GM18511 (cell line): ENCODE data around the gene CD300A.
A peak's percentile ranks its signal among the peaks of the same experiment; 100 is the strongest.
"Not testable (repeated sequence)": the region's sequence is repeated elsewhere in the genome, so short reads cannot be mapped to it uniquely, and the experiment has no call there.

ENCODE experiments used
- ATAC-seq: cut with Tn5 transposase; IDR thresholded peaks from one replicate; pipeline ENCODE4 v1.9.1; 2021; ENCODE audit warnings: mild to moderate bottlenecking, moderate library complexity; ENCODE audit not compliant: unreplicated experiment

The CD300A gene

DNA sequence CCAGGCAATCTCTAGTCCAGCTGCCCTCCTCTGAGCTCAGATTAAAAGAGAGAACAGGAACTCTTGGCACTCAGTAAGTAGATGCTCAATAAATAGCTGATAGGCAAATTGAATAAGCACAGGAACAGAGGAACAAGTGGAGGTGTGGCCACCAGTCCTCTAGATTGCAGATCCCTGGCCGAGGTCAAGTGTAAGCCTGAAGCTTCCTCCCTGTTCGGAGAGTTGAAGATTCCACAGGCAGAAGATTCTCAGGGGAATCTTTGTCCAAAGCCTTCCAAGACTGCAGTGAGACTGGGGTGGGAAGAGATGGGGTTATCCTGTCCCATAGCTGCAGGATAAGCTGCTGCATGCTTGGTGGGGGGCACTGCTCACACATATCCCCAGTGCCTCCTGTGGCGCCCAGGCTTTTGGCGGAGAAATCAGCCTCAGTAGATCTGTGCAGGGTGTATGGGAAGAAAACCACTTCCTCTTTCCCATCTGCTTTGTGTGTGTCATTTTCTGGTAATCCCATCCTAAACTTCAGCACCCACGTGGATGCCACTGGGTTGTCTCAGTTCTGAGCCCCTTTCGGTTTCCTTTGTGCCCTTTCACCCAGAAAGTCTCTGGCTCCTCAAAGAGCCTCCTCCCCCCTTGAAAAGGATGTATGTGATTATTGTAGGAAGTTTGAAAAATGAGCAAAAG is 12.1 kb downstream of the CD300A start:
- ATAC-seq, result no peak

DNA sequence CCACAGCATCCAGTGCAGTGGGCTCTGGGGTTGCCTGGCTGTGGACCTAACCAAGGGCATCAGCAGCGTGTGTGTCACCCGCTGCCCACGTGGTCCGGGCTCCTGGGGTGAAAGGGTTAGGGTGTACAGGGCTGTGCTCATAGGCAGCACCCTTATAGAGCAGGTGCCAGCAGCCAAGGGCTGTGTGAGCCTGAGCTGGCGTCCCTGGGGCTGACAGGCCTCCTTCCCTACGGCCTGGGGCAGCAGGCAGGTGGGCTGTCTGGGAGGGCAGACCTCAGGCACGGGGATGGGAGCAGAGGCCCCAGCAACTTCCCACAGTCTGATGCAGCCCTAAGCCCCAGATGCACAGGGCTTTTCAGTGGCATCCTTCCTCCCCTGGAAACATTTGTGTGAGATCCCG is 13.9 kb downstream of the CD300A start:
- no peak for ATAC-seq

DNA sequence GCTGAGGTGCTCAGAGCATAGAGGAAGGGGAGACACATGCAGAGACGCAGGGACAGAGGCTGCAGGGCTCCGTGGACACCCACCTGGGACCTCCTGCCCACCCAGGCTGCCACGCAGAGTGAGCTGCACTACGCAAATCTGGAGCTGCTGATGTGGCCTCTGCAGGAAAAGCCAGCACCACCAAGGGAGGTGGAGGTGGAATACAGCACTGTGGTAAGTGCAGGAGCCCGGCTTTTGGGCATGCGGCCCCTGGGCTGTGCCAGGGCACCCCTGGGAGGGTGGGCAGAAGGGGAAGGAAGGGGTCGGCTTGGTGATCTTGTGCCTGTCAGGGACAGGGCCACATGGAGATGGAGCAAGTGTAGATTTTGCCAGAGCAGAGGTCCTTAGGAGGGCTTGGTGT is 15.2 kb downstream of the CD300A start:
- ATAC-seq, result no peak

DNA sequence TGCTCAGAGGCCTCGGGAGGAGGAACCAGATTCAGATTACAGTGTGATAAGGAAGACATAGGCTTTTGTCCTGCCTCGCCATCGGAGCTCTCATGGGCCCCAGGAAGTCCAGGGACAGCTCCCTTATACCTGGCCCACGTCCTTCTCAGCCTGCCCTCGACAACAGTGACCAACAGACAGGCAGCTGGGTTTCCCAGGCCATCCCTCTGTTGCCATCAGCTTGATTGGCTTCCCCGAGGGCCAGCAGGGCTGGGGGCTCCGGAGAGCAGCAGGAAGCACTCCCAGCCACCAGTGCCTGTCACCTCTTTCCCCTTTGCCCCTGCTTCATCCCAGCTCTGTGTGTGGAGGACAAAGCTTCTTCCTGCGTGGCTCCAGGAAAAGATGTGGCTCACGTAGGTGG is 17.6 kb downstream of the CD300A start:
- no peak for ATAC-seq

DNA sequence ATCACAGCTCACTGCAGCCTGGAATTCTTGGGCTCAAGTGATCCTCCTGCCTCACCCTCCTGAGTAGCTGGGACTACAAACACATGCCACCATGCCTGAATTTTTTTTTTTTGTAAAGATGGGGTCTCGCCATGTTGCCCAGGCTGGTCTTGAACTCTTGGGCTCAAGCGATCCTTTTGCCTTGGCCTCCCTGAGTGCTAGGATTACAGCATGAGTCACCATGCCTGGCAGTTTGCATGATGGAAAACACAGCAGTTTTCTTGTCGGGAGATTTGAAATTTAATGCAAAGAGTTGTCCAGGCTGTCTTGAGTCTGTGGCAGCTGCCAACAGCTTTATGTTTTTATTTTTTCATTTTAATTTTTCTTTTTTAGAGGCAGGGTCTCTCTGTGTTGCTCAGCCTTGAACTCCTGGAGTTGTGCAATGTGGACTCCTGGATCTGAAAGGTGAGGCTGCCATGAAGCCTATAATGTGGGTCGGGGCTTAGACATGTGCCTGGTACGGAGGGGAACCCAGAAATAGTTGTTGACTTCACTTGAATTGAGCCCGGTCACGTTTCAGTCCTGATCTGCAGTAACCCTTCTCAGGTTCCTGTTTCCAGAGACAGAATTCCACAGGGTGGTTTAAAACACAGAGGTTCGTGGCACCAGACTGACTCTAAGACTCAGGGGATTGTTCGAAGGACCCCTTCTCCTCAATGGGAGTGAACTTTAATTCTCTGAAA is 18.7 kb downstream of the CD300A start:
- no peak for ATAC-seq

DNA sequence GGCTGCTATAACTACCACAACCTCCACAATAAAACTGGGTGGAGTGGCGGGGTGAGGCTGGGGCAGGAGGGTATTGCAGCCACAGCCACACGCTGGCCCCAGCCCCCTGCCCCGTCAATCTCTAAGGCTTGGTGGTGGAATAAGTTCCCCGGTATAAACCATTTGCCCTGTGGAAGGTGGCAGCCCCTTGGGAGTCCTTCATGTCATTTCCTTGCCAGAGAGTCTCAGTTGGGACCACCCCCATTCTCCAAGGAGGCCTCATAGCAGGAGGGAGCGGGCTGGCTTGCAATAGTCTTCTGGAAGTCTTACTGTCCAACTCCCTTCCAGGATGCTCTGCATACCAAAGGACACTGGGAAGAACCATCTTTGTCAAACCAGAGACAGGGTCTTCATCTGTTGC is 19.4 kb downstream of the CD300A start:
- no peak for ATAC-seq

DNA sequence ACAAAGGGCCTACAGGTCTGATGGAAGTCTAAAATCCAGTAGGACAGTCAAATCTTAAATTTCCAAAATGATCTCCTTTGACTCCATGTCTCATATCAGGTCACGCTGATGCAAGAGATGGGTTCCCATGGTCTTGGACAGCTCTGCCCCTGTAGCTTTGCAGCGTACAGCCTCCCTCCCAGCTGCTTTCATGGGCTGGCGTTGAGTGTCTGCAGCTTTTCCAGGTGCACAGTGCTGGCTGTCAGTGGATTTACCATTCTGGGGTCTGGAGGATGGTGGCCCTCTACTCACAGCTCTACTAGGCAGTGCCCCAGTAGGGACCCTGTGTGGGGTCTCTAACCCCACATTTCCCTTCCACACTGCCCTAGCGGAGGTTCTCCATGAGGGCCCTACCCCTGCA is 21.8 kb downstream of the CD300A start:
- ATAC-seq, result not testable (repeated sequence)

DNA sequence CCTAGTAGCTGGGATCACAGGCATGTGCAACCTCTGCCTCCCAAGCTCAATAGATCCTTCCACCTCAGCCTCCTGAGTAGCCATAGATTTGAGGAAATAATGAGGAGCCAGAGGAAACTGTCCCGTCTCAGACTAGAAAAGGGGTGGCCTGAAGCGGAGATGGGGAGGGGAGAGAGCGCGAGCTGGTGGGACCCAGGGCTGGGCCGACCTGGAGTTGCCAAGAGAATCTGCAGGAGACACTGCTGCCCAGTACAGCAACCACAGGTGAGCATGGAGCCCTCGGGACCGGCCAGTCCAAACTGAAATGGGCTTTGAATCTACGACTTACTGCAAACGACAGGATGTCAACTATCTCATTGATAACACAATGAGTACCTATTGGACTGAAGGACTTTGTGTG is 24.3 kb downstream of the CD300A start:
- ATAC-seq, result no peak

DNA sequence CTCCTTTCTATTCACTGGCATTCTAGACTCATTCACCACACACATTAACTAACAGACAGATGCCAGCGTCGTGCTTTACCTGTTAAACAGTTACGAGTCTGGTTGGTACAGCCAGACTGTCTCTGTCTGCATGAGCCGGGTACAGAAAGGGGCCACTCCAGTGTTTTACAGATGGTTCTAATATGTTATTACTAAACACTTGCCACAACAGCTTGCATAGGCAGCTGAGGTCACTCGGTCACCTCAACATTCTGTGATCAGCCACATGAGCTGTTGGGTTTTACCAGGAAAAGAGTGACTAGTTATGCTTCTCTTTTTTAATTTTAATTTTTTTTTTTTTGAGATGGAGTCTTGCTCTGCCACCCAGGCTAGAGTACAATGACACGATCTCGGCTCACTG is 25.2 kb downstream of the CD300A start:
- no peak for ATAC-seq

DNA sequence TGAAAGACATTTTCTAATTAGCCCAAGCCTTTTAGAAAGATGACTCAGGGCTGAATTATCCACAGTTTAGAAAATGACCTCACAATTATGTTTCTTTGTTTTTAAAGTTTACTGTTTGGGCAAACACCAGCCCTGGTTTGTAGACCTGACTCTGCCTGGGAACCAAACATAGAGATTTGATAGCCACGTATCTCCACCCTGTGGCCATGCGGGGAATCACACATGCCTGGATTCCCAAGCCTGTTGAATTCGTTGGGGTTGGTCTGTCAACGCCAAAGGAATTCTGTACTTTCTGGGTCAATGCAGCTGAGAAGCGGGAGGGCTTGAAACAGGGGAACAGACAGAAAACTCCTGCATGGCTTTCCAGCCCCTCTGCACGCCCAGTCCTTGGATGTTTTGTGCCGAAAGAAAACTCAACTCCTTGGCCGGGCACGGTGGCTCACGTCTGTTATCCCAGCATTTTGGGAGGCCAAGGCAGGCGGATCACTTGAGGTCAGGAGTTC is 26.9 kb downstream of the CD300A start:
- no peak for ATAC-seq

DNA sequence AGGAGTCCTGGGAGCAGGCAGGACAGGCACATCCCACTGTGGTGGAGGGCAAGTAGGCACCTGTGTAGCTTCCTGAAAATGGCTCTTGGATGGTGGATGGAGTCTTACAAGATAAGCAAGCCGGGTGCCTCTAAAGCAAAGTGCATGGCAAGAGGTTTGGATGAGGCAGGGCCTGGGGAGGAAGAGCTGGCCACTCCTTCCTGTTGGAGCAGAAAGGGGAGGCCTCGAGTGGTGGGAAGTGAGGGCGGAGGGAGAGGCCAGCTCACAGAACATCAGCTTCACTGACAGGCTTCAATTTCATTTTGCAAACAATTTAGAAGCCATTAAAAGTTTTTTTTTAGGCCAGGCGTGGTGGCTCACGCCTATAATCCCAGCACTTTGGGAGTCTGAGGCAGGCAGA is 31.0 kb downstream of the CD300A start:
- ATAC-seq, result no peak

DNA sequence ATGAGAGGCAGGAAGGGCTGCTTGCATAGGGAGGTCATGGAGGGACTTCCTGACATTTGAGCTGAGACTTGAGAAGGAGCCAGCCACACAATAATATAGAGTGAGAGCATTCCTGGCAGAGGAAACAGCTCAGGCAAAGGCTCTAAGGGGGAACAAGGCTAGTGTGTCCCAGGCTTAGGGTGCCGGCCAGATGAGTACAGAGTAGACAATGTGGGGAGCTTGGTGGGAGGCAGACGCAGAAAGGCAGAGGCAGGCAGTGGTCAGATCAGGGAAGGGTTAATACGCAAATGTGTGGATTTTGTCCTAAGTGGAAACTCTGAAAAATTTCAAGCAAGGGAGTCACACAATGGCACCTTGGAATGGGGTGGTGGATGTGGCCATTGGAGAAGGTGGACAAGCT is 33.6 kb downstream of the CD300A start:
- ATAC-seq, result no peak

DNA sequence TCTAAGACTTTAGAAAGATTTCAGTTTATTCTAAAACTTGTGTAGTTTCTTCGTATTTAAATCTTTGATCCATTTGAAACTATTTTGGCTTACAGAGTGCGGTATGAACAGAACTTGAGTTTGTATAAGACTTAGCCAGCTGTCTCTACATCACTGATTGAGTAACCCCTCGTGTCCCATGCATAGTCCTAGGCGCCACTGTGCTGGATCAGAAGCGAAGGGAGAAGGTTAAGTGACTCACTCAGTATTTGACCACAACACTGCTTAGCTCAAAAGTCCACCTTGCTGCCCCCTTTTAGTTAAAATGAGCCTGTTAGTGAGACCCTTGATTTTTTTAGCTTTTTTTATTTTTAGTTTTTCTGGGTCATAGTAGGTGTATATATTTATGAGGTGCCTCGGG is 36.4 kb downstream of the CD300A start:
- no peak for ATAC-seq

DNA sequence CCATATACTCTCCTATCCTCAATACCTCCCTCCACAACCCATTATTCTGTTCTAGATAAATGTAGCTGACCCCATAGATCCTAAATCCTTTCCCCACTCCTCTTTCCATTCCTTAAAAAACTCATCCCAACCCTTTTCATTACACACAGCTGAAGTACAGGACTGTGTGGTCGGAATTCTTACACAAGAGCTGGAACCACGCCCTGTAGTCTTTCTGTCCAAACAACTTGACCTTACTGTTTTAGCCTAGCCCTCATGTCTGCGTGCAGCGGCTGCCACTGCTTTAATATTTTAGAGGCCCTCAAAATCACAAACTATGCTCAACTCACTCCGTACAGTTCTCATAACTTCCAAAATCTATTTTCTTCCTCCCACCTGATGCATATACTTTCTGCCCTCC is 37.5 kb downstream of the CD300A start:
- not testable (repeated sequence) for ATAC-seq

DNA sequence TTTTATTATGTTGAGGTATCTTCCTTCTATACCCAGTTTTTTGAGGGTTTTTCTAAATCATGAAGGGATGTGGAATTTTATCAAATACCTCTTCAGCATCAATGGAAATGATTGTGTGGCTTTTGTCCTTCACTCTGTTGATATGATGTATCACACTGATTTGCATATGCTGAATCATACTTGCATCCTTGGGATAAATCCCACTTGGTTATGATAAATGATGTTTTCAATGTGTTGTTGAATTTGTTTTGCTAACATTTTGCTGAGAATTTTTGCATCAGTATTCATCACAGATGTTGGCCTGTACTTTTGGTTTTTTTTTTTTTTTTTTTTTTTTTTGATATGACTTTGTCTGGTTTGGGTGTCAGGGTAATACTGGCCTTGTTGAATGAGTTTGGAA is 41.7 kb downstream of the CD300A start:
- no peak for ATAC-seq

DNA sequence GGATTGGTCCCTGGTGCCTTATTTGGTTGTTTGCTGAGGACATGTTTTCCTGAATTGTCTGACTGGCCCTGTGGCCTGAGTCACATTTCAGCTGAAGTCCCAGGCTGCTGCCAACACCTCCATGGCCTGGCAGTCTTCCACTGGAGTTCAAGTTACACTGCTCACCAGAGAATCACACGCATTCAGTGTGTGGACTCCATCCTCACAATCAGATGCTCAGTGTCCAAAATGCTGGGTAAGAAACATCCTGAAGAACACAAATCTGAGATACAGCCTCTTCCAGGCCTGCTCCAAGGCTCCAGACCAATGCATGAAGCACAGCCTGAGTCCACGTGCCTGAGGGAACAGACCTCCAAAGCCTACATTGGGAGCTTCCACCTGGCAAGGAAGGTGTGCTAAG is 45.6 kb downstream of the CD300A start:
- ATAC-seq, result no peak

DNA sequence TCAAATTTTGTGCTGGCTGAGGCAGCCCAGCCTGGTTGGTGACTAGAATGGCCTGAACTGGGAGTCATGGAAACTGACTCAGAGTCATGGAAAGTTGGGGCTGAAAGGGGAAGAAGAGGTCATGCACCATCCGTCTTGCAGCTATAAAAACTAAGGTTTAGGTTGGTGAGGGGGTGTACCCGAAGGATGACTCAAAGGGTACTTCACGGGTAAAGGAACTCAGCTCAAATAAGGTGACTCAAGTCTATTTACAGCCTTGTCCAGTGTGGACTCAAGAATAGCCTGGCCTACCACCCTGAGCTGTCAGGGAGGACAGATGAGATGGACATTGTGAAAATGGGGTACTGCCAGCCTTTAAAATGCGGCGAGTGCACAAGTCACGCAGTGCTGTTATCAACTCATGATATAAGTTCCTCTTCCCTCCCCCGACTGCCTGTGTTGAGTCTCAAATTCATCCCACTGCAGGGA is 46.2 kb downstream of the CD300A start:
- peak; percentile 77 for ATAC-seq

DNA sequence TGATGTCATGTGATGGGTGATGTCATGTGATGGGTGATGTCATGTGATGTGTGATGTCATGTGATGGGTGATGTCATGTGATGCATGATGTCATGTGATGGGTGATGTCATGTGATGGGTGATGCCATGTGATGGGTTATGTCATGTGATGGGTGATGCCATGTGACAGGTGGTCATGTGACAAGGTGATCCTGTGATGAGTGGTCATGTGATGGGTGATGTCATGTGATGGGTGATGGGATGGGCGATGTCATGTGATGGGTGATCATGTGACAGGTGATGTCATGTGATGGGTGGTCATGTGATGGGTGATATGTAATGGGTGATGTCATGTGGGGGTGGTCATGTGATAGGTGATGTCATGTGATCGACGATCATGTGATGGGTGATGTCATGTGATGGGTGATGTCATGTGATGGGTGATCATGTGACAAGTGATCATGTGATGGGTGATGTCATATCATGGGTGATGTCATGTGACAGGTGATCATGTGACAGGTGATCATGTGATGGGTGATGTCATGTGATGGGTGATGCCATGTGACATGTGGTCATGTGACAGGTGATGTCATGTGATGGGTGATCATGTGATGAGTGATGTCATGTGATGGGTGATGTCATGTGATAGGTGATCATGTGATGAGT is 47.7 kb downstream of the CD300A start:
- no peak for ATAC-seq

DNA sequence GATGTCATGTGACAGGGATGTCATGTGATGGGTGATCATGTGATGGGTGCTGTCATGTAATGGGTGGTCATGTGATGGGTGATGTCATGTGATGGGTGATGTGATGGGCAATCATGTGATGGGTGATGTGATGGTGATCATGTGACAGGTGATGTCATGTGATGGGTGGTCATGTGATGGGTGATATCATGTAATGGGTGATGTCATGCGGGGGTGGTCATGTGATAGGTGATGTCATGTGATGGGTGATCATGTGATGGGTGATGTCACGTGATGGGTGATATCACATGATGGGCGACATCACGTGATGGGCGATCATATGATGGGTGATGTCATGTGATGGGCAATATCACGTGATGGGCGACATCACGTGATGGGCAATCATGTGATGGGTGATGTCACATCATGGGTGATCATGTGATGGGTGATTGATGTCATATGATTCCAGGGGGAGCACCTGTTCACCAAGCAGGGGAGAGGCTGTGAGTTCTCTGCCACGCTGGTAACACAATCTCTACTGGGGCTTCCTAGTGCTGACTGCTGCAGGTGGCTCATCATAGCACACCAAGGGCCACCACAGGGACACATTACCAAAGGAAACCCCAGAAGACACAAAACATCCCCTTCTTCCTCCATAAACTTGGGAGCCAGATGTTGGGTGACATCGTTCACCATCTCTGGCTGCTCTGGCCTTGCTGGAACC is 48.3 kb downstream of the CD300A start:
- ATAC-seq, result no peak

DNA sequence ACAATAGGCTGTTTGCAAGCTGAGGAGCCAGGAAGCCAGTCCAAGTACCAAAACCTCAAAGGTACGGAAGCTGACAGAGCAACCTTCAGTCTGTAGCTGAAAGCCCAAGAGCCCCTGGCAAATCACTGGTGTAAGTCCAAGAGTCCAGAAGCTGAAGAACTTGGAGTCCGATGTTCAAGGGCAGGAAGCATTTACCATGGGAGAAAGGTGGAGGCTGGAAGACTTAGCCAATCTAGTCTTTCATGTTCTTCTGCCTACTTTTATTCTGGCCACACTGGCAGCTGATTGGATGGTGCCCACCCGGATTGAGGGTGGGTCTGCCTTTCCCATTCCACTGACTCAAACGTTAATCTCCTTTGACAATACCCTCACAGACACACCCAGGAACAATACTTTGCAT is 49.5 kb downstream of the CD300A start:
- ATAC-seq, result no peak

DNA sequence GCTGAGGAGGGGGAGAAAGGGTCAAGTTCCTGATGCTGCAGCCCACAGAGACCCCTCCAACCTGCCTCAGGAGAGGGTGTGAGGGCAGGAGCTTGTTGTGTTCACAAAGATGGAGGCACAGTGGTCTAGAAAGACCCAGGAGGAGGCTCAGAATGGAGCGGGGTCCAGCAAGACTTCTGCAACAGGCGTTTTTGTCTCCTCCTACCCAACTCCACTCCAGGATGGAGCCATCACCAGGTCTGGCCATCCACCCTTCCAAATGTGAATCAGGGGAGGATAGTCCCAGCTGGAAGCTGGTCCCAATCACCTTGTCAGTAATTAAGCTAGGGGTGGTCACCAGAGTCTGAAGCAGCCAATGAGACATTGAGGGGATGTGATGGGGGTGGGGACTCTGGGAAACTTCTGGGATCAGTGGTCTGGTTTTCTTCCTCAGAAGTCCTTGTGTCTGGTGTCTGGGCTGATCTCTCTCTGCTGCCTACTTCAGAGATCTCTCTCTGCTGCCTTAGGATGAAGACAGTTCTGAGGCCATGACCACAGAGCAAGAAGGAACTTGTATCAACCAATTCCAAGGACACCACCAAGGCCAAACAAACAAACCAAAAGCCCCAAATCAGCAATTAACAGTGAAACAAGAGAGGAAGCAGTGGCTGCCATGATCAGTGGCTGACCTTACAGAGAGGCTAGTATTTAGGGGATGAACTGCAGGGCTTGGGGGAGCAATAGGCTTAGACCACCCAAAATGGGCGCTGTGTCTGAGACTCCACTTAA is 50.3 kb downstream of the CD300A start:
- ATAC-seq, result no peak
